CD4-positive, alpha-beta T cell (primary cell): ENCODE data around the gene EHD4. TPM values are rescaled to one million over a fixed set of nuclear protein-coding genes. Genes with fewer than 3 reads are reported as not detected.

Experiments used
- ATAC-seq: fragments of 200-7000 bp; cut with Tn5 transposase; one replicate; pipeline ENCODE4 v1.10.0; 2022; ENCODE audit warnings: mild to moderate bottlenecking; ENCODE audit not compliant: poor library complexity
- CTCF ChIA-PET: fragments of 350-600 bp; sonication (Branson Sonifier 250); formaldehyde crosslinking; loops from one replicate; lab custom pipeline; 2021; ENCODE audit warnings: antibody characterized with exemption, inconsistent platforms; lab: Charles Lee
- POLR2A ChIA-PET: fragments of 350-600 bp; sonication (Branson Sonifier 250); formaldehyde crosslinking; loops from one replicate; lab custom pipeline; 2021; ENCODE audit warnings: antibody characterized with exemption, inconsistent platforms; lab: Charles Lee
- DNase-seq, 14 experiments: peaks; one replicate each; pipeline ENCODE4 v3.0.0-alpha.2; 2013 to 2020; ENCODE audit warnings: mixed read lengths in 2 of 14
- H3K27ac ChIP-seq, 2 donors: one replicate each; pipeline versions ENCODE4 v1.5.1 to v1.7.0; 2013; ENCODE audit warnings: low read length in 2 of 2, low read depth in 1 of 2, mild to moderate bottlenecking in 1 of 2
- H3K27me3 ChIP-seq, 2 experiments: 1 replicate in 1 of 2; 2 replicates in 1 of 2; pipeline versions ENCODE4 v1.6.1 to v1.7.0; 2013; ENCODE audit warnings: low read length in 2 of 2, control low read depth in 1 of 2, mild to moderate bottlenecking in 1 of 2, moderate library complexity in 1 of 2; ENCODE audit not compliant: insufficient read depth in 2 of 2, control insufficient read depth in 1 of 2
- H3K36me3 ChIP-seq: one replicate; pipeline ENCODE4 v1.6.1; 2013; ENCODE audit warnings: low read length, control low read depth; ENCODE audit not compliant: insufficient read depth
- H3K4me1 ChIP-seq: one replicate; pipeline ENCODE4 v1.6.1; 2013; ENCODE audit warnings: low read length, control low read depth; ENCODE audit not compliant: insufficient read depth
- H3K4me3 ChIP-seq: one replicate; pipeline ENCODE4 v1.5.1; 2013; ENCODE audit warnings: mild to moderate bottlenecking, low read length, moderate library complexity
- H3K9me3 ChIP-seq, 2 experiments: 1 replicate in 1 of 2; 2 replicates in 1 of 2; pipeline versions ENCODE4 v1.6.1 to v1.7.0; 2013; ENCODE audit warnings: low read length in 2 of 2, mild to moderate bottlenecking in 2 of 2, control low read depth in 1 of 2, moderate library complexity in 1 of 2; ENCODE audit not compliant: control insufficient read depth in 1 of 2, insufficient read depth in 1 of 2
- H3K27ac Mint-ChIP-seq: one replicate; pipeline ENCODE4 v1.8.0; 2020; ENCODE audit warnings: mixed read lengths
- H3K27me3 Mint-ChIP-seq: one replicate; pipeline ENCODE4 v1.8.0; 2021; ENCODE audit warnings: mixed read lengths
- H3K36me3 Mint-ChIP-seq: one replicate; pipeline ENCODE4 v1.8.0; 2021; ENCODE audit warnings: low read depth, mixed read lengths
- H3K4me1 Mint-ChIP-seq: one replicate; pipeline ENCODE4 v1.8.0; 2021; ENCODE audit warnings: low read depth, mixed read lengths
- H3K4me3 Mint-ChIP-seq: one replicate; pipeline ENCODE4 v1.8.0; 2020; ENCODE audit warnings: mild to moderate bottlenecking, mixed read lengths
- H3K9me3 Mint-ChIP-seq: one replicate; pipeline ENCODE4 v1.8.0; 2020; ENCODE audit warnings: mixed read lengths
- CTCF ChIP-seq: fragments of 200-600 bp; IDR thresholded peaks from one replicate; pipeline ENCODE4 v1.8.0; 2022; ENCODE audit warnings: antibody characterized with exemption, mild to moderate bottlenecking
- intact Hi-C, 2 experiments: fragments of 100-400 bp; cut with DNase I in 1 of 2; cut with micrococcal nuclease in 1 of 2; formaldehyde crosslinking; loops; one replicate each; pipeline versions ENCODE4 v1.15.1 to v1.9.0; 2023 to 2025; cut with DNase I, micrococcal nuclease
- total RNA-seq, 174 experiments: library from RNA in 2 of 174; stranded (reverse) in 2 of 174; gene quantifications; one replicate each; pipeline ENCODE4 v1.2.3 and lab custom pipeline; 2021 to 2026

EHD4 gene
- total RNA-seq, 2 experiments from 2014 or later, result 39.8 to 40.5 TPM

- DNase-seq, result no peak
- no peak overlapping the region for H3K27ac ChIP-seq
- H3K4me1 ChIP-seq, result peaks cover 9% of the 10 kb centered on the region
- ATAC-seq, result no peak
- Mint-ChIP-seq H3K9me3 (no peaks in the 10 kb centered on the region), H3K27ac (no peak overlapping the region), H3K27me3 (peaks cover 15% of the 10 kb centered on the region), H3K36me3 (no peaks in the 10 kb centered on the region), H3K4me3 (peak overlapping the region; percentile 54), H3K4me1 (peaks cover 9% of the 10 kb centered on the region)
- intact Hi-C loops, result no loop called here
- ChIA-PET CTCF (no interaction called here), POLR2A (interaction anchor here (0.7 to 1.8 kb wide), 2 partner anchors 11 to 13 kb away, joined by 3 to 4 read pairs; no protein-coding TSS in a partner anchor)
- no peaks in the 10 kb centered on the region for H3K36me3 ChIP-seq
- peaks cover 0 to 12% of the 10 kb centered on the region in 2 experiments for H3K27me3 ChIP-seq
- TF ChIP-seq CTCF, result no peak
- H3K9me3 ChIP-seq, result no peaks in the 10 kb centered on the region
- H3K4me3 ChIP-seq, result no peak overlapping the region
Measured at GRCh38 chr15:41881550-41881919, 90.8 kb downstream of the EHD4 start.

GRCh38 chr15:41881086-41881485 lies 91.3 kb downstream of the EHD4 start:
- peaks cover 0 to 12% of the 10 kb centered on the region in 2 experiments for H3K27me3 ChIP-seq
- H3K36me3 ChIP-seq, result no peaks in the 10 kb centered on the region
- no peak for DNase-seq
- peaks cover 15% of the 10 kb centered on the region for H3K27me3 Mint-ChIP-seq
- ATAC-seq, result no peak
- H3K4me3 Mint-ChIP-seq, result peak overlapping the region; percentile 54
- intact Hi-C loops, result no loop called here
- peaks cover 9% of the 10 kb centered on the region for H3K4me1 ChIP-seq
- ChIA-PET POLR2A (interaction anchor here (0.7 to 1.8 kb wide), 2 partner anchors 10 to 14 kb away, joined by 3 to 4 read pairs; no protein-coding TSS in a partner anchor), CTCF (interaction anchor here (1.2 kb wide), 1 partner anchor 23 kb away, joined by 5 read pairs; no protein-coding TSS in a partner anchor)
- no peak for TF ChIP-seq CTCF
- no peak overlapping the region for H3K27ac ChIP-seq
- no peak overlapping the region for H3K27ac Mint-ChIP-seq
- H3K9me3 Mint-ChIP-seq, result no peaks in the 10 kb centered on the region
- peaks cover 9% of the 10 kb centered on the region for H3K4me1 Mint-ChIP-seq
- no peak overlapping the region for H3K4me3 ChIP-seq
- no peaks in the 10 kb centered on the region for H3K36me3 Mint-ChIP-seq
- H3K9me3 ChIP-seq, result no peaks in the 10 kb centered on the region

GRCh38 chr15:41880156-41880877 lies 92.0 kb downstream of the EHD4 start:
- Histone ChIP-seq H3K27me3 (peaks cover 0 to 12% of the 10 kb centered on the region in 2 experiments), H3K4me3 (no peak overlapping the region), H3K36me3 (no peaks in the 10 kb centered on the region), H3K4me1 (peaks cover 9% of the 10 kb centered on the region), H3K27ac (no peak overlapping the region), H3K9me3 (no peaks in the 10 kb centered on the region)
- intact Hi-C loops, result no loop called here
- Mint-ChIP-seq H3K27me3 (peaks cover 15% of the 10 kb centered on the region), H3K27ac (no peak overlapping the region), H3K4me3 (no peak overlapping the region), H3K4me1 (peaks cover 7% of the 10 kb centered on the region), H3K36me3 (no peaks in the 10 kb centered on the region), H3K9me3 (no peaks in the 10 kb centered on the region)
- ChIA-PET CTCF (interaction anchor here (1.2 kb wide), 1 partner anchor 24 kb away, joined by 5 read pairs; no protein-coding TSS in a partner anchor), POLR2A (interaction anchor here (0.7 to 1.8 kb wide), 2 partner anchors 9 to 14 kb away, joined by 3 to 4 read pairs; no protein-coding TSS in a partner anchor)
- ATAC-seq (no peak), DNase-seq (no peak)
- no peak for TF ChIP-seq CTCF
